Left lung (tissue), 10 donors: ENCODE results near the gene SEMA6A. TPM values are rescaled to one million over a fixed set of nuclear protein-coding genes. Genes with fewer than 3 reads are reported as not detected.

Source experiments
- ATAC-seq: fragments of 200-7000 bp; cut with Tn5 transposase; one replicate; pipeline ENCODE4 v1.9.1; 2020; ENCODE audit warnings: moderate library complexity
- DNase-seq, 4 donors: peaks; one replicate each; pipeline ENCODE4 v3.0.0-alpha.2; 2013 to 2020
- H3K27ac ChIP-seq, 2 donors: fragments of 200-600 bp; sonication (generic) in 1 of 2; one replicate each; pipeline versions ENCODE4 v1.5.0 to v1.8.0; 2020 to 2021
- H3K27me3 ChIP-seq, 2 donors: fragments of 200-600 bp; sonication (generic) in 1 of 2; one replicate each; pipeline versions ENCODE4 v1.5.0 to v1.8.0; 2020 to 2021
- H3K36me3 ChIP-seq, 2 donors: fragments of 200-600 bp; sonication (generic) in 1 of 2; one replicate each; pipeline versions ENCODE4 v1.5.0 to v1.8.0; 2020 to 2021
- H3K4me1 ChIP-seq, 2 donors: fragments of 200-600 bp; one replicate each; pipeline ENCODE4 v1.8.0; 2021
- H3K4me3 ChIP-seq, 2 donors: fragments of 200-600 bp; sonication (generic) in 1 of 2; one replicate each; pipeline versions ENCODE4 v1.5.0 to v1.8.0; 2020 to 2021; ENCODE audit warnings: mild to moderate bottlenecking in 1 of 2
- H3K9me3 ChIP-seq, 2 donors: fragments of 200-600 bp; sonication (generic) in 1 of 2; one replicate each; pipeline versions ENCODE4 v1.5.0 to v1.8.0; 2020 to 2021
- CTCF ChIP-seq, 2 donors: fragments of 200-600 bp; sonication (generic) in 1 of 2; IDR thresholded peaks; one replicate each; pipeline versions ENCODE4 v1.5.0 to v1.8.0; 2021; ENCODE audit warnings: antibody characterized with exemption in 2 of 2
- intact Hi-C, 2 donors: fragments of 100-400 bp; cut with DNase I; formaldehyde crosslinking; loops; one replicate each; pipeline versions ENCODE4 v1.11.2 to v1.14.2; 2022
- polyA plus RNA-seq, 6 donors: library from polyadenylated mRNA; unstranded; fragments of 120-200 nt; gene quantifications; one replicate each; pipeline ENCODE4 v1.2.1, GENCODE V29; 2013; ENCODE audit not compliant: insufficient read length in 6 of 6
- total RNA-seq, 2 donors: library from RNA; stranded (reverse); fragmentation: NEBNext Ultra II Directional; extraction: Animal tissue kit (Norgen Biotek cat#: 25700); gene quantifications; one replicate each; pipeline ENCODE4 v1.2.1, GENCODE V29; 2021
- donor health status: DM: no; HTN: yes; CAD: no.
- donor health status: DM: no; HTN: no; CAD: no.

Gene SEMA6A
- total and polyA plus RNA-seq, 8 donors: 15.3 to 45.8 (median 39.6) TPM

DNA sequence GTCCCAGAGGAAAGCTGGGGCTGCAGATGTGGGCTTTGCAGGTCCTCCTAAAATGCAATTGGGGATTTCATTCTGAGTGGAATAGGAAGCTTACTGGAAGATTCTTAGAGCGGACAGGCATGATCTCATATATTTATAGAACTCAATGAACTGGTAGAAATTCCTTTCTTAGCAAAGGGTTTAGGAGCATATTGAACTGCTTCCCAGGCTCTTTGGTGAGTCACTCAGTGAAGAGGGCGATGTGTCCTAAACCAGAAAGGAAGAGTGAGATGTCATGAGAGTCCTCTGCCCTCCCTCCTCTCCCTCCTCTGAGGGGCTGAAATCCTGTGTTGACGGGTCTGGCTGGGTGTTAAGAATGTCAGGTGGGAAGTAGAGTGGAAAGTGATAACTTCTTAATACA lies 26.3 kb upstream of the SEMA6A start:
- ATAC-seq: peak; percentile 47
- peaks cover 0 to 5% of the 10 kb centered on the region in 2 donors for H3K4me1 ChIP-seq

GRCh38 chr5:116598911-116599310 lies 24.3 kb upstream of the SEMA6A start:
- TF ChIP-seq CTCF (IDR thresholded peaks at IDR 0.05): no peak
- no peaks in the 10 kb centered on the region for H3K36me3 ChIP-seq
- H3K9me3 ChIP-seq: no peaks in the 10 kb centered on the region
- no peak overlapping the region for H3K4me3 ChIP-seq
- no peaks in the 10 kb centered on the region for H3K27me3 ChIP-seq
- peak in 1 of 4 donors; percentile 62 for DNase-seq
- no peaks in the 10 kb centered on the region for H3K4me1 ChIP-seq
- intact Hi-C loops: no loop called here
- ATAC-seq: no peak
- no peak overlapping the region for H3K27ac ChIP-seq

More for the DNA sequence above, 26.3 kb upstream of the SEMA6A start:
- H3K9me3 ChIP-seq: no peaks in the 10 kb centered on the region
- no peak overlapping the region for H3K27ac ChIP-seq
- H3K4me3 ChIP-seq: no peak overlapping the region
- intact Hi-C loops: no loop called here
- no peak for TF ChIP-seq CTCF (IDR thresholded peaks at IDR 0.05)
- no peaks in the 10 kb centered on the region for H3K36me3 ChIP-seq
- no peak for DNase-seq
- no peaks in the 10 kb centered on the region for H3K27me3 ChIP-seq

- Histone ChIP-seq H3K27me3 (no peaks in the 10 kb centered on the region), H3K4me3 (no peak overlapping the region), H3K4me1 (no peaks in the 10 kb centered on the region), H3K9me3 (no peaks in the 10 kb centered on the region), H3K27ac (no peak overlapping the region), H3K36me3 (no peaks in the 10 kb centered on the region)
- ATAC-seq: no peak
- intact Hi-C loops: no loop called here
- DNase-seq: no peak
- TF ChIP-seq CTCF (IDR thresholded peaks at IDR 0.05): no peak
Measured at GRCh38 chr5:116595498-116595897, 20.9 kb upstream of the SEMA6A start.

DNA sequence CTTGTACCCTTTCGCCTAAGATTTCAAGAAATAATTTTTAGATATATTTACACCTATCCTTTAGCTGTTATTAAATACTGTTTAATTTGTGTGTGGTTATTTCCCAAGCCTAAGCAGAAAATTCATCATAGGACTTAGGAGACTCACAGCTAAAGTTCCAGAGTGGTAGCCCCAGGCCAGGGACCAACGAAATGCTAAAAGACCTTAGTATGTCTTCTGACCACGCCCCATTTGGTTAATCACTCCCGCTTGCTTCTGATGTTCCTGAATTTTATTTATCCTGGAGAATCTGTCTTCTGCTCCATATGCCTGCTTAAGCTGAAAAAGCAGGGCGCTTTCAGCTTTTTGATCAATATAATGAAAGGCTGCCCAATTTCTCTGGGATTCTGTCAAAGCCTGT lies 18.7 kb upstream of the SEMA6A start:
- no peak overlapping the region for H3K4me3 ChIP-seq
- no peaks in the 10 kb centered on the region for H3K4me1 ChIP-seq
- H3K27ac ChIP-seq: no peak overlapping the region
- no peaks in the 10 kb centered on the region for H3K27me3 ChIP-seq
- no peaks in the 10 kb centered on the region for H3K36me3 ChIP-seq
- DNase-seq: no peak
- no peak for TF ChIP-seq CTCF (IDR thresholded peaks at IDR 0.05)
- peaks cover 0 to 3% of the 10 kb centered on the region in 2 donors for H3K9me3 ChIP-seq
- no peak for ATAC-seq
- intact Hi-C loops: no loop called here

GRCh38 chr5:116585227-116585626 lies 10.6 kb upstream of the SEMA6A start:
- DNase-seq: no peak
- ATAC-seq: no peak
- Histone ChIP-seq H3K4me3 (no peak overlapping the region), H3K9me3 (peaks cover 0 to under 1% of the 10 kb centered on the region in 2 donors), H3K27me3 (no peaks in the 10 kb centered on the region), H3K27ac (no peak overlapping the region), H3K36me3 (no peaks in the 10 kb centered on the region), H3K4me1 (no peaks in the 10 kb centered on the region)
- intact Hi-C loops: no loop called here
- no peak for TF ChIP-seq CTCF (IDR thresholded peaks at IDR 0.05)
